OCI-LY1 (cell line): ENCODE data around the gene TSR3.

Experiments
- H2AFZ ChIP-seq: fragments of 200-600 bp; sonication (generic), shearing (Covaris generic); 2 replicates; pipeline ENCODE4 v1.6.0; 2014; ENCODE audit warnings: antibody characterized with exemption, mild to moderate bottlenecking, low read length
- H3F3A ChIP-seq: fragments of 200-600 bp; sonication (generic), shearing (Covaris generic); 2 replicates; pipeline ENCODE4 v1.6.0; 2014; ENCODE audit warnings: mild to moderate bottlenecking, antibody characterized with exemption, low read length, moderate library complexity; ENCODE audit not compliant: insufficient read depth
- H3K27ac ChIP-seq: fragments of 200-600 bp; sonication (generic); 2 replicates; pipeline ENCODE4 v1.5.1; 2014; ENCODE audit warnings: low read length, mixed run types, mild to moderate bottlenecking, low read depth; ENCODE audit not compliant: poor library complexity, severe bottlenecking
- H3K27me3 ChIP-seq: fragments of 200-600 bp; sonication (generic); 2 replicates; pipeline ENCODE4 v1.6.0; 2014; ENCODE audit warnings: antibody characterized with exemption, mild to moderate bottlenecking, low read length, moderate library complexity; ENCODE audit not compliant: insufficient read depth
- H3K36me3 ChIP-seq: fragments of 200-600 bp; sonication (generic); 2 replicates; pipeline ENCODE4 v1.6.1; 2014; ENCODE audit warnings: mild to moderate bottlenecking, antibody characterized with exemption, low read length, moderate library complexity, mixed read lengths; ENCODE audit not compliant: insufficient read depth
- H3K4me1 ChIP-seq: fragments of 200-600 bp; sonication (generic); 2 replicates; pipeline ENCODE4 v1.5.1; 2014; ENCODE audit warnings: mild to moderate bottlenecking, low read length, moderate library complexity; ENCODE audit not compliant: insufficient read depth, severe bottlenecking
- H3K4me2 ChIP-seq: fragments of 200-600 bp; sonication (generic), shearing (Covaris generic); 2 replicates; pipeline ENCODE4 v1.6.1; 2014; ENCODE audit warnings: low read length
- H3K4me3 ChIP-seq: fragments of 200-600 bp; sonication (generic); 2 replicates; pipeline ENCODE4 v1.5.1; 2014; ENCODE audit warnings: low read length, low read depth, mild to moderate bottlenecking, mixed read lengths; ENCODE audit not compliant: poor library complexity, severe bottlenecking
- H3K79me2 ChIP-seq: fragments of 200-600 bp; shearing (Covaris generic); 2 replicates; pipeline ENCODE4 v1.6.1; 2016; ENCODE audit warnings: mixed run types, low read length, mixed read lengths; ENCODE audit not compliant: insufficient read depth
- H3K9ac ChIP-seq: fragments of 200-600 bp; sonication (generic), shearing (Covaris generic); 2 replicates; pipeline ENCODE4 v1.6.1; 2014; ENCODE audit warnings: mild to moderate bottlenecking, low read length, mixed read lengths
- H3K9me2 ChIP-seq: fragments of 200-600 bp; sonication (generic), shearing (Covaris generic); 2 replicates; pipeline ENCODE4 v1.6.1; 2014; ENCODE audit warnings: low read depth, mild to moderate bottlenecking, low read length, mixed read lengths
- H3K9me3 ChIP-seq: fragments of 200-600 bp; shearing (Covaris generic); 2 replicates; pipeline ENCODE4 v1.6.1; 2014; ENCODE audit warnings: low read length, mixed read lengths
- H4K20me1 ChIP-seq: fragments of 200-600 bp; sonication (generic), shearing (Covaris generic); 2 replicates; pipeline ENCODE4 v1.6.0; 2016; ENCODE audit warnings: mild to moderate bottlenecking, low read length; ENCODE audit not compliant: insufficient read depth
- EZH2 ChIP-seq: fragments of 200-600 bp; sonication (generic), shearing (Covaris generic); IDR thresholded peaks from 2 replicates; pipeline ENCODE4 v1.8.0; 2017; ENCODE audit warnings: borderline replicate concordance, mixed run types, mild to moderate bottlenecking, antibody characterized with exemption, low read length, moderate library complexity, mixed read lengths
- TF ChIP-seq, protein P1 (sequence below): fragments of 200-600 bp; sonication (generic), shearing (Covaris generic); IDR thresholded peaks from 2 replicates; pipeline ENCODE4 v1.5.1; 2017; ENCODE audit warnings: mild to moderate bottlenecking, antibody characterized with exemption, low read length, moderate library complexity, mixed read lengths

Gene TSR3

DNA sequence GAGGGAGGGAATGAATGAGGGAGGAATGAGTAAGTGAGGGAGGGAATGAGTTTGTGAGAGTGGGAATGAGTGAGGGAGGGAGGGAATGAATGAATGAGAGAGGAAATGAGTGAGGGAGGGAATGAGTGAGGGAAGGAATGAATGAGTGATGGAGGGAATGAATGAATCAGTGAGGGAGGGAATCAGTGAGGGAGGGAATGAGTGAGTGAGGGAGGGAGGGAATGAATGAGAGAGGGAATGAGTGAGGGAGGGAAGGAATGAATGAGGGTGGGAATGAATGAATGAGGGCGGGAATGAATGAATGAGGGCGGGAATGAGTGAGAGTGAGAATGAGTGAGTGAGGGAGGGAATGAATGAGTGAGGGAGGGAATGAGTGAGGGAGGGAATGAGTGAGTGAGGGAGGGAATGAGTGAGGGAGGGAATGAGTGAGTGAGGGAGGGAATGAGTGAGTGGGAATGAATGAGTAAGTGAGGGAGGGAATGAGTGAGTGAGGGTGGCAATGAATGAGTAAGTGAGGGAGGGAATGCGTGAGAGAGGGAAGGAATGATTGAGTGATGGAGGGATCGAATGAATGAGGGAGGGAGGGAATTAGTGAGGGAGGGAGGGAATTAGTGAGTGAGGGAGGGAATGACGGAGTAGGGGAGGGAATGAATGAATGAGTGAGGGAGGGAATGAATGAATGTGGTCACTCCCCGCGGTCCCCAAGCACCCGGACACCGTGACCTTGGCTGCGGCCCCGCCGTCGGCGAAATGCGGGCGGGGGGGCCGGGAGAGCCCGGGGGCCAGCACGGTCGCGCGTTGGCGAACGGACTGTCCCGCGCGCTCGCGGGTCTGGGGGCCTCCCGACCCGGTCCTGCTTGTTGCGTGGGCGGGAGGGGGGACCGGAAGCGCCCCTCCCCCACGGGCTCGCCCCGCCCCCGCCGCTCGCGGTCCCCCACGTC lies 43.4 kb downstream of the TSR3 start:
- peaks cover 29% of the 10 kb centered on the region for H3K4me1 ChIP-seq
- no peaks in the 10 kb centered on the region for H3F3A ChIP-seq
- no peaks in the 10 kb centered on the region for H3K9me3 ChIP-seq
- peak overlapping the region; percentile 74 for H3K4me3 ChIP-seq
- no peaks in the 10 kb centered on the region for H4K20me1 ChIP-seq
- TF ChIP-seq, protein P1, sequence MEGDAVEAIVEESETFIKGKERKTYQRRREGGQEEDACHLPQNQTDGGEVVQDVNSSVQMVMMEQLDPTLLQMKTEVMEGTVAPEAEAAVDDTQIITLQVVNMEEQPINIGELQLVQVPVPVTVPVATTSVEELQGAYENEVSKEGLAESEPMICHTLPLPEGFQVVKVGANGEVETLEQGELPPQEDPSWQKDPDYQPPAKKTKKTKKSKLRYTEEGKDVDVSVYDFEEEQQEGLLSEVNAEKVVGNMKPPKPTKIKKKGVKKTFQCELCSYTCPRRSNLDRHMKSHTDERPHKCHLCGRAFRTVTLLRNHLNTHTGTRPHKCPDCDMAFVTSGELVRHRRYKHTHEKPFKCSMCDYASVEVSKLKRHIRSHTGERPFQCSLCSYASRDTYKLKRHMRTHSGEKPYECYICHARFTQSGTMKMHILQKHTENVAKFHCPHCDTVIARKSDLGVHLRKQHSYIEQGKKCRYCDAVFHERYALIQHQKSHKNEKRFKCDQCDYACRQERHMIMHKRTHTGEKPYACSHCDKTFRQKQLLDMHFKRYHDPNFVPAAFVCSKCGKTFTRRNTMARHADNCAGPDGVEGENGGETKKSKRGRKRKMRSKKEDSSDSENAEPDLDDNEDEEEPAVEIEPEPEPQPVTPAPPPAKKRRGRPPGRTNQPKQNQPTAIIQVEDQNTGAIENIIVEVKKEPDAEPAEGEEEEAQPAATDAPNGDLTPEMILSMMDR = no peak
- TF ChIP-seq EZH2 = no peak
- no peaks in the 10 kb centered on the region for H3K27me3 ChIP-seq
- no peaks in the 10 kb centered on the region for H3K9me2 ChIP-seq
- peak overlapping the region; percentile 100 for H3K9ac ChIP-seq
- peaks cover 34% of the 10 kb centered on the region for H3K79me2 ChIP-seq
- peaks cover 21% of the 10 kb centered on the region; the same call in 1 of the 2 replicates for H3K36me3 ChIP-seq
- H2AFZ ChIP-seq = no peak overlapping the region
- H3K4me2 ChIP-seq = peak overlapping the region; percentile 98
- peak overlapping the region; percentile 46 for H3K27ac ChIP-seq

DNA sequence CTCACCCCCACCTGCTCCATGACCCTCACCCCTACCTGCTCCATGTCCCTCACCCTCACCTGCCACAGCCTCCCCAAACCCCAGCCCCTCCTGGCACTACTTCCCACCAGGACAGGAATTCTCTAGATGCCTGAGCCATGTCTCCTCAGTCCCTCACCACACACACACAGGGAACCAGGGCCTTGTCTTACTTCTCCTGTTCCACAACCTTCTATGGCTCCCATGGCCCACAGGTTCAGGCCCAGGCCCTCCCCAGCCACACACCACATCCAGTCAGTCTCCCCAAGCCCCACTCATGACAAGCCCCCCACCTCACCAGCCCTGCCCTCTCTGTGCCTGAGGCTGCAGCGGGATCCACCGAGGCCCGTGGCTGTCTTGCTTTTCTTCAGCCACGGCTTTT lies 45.3 kb downstream of the TSR3 start:
- Histone ChIP-seq H4K20me1 (no peaks in the 10 kb centered on the region), H3K9me2 (no peaks in the 10 kb centered on the region), H3K4me1 (peaks cover 17% of the 10 kb centered on the region), H3K36me3 (peaks cover 4% of the 10 kb centered on the region; the same call in 1 of the 2 replicates), H3K9ac (no peak overlapping the region), H3K4me2 (no peak overlapping the region), H3K4me3 (no peak overlapping the region), H3F3A (no peaks in the 10 kb centered on the region), H2AFZ (no peak overlapping the region), H3K27me3 (no peaks in the 10 kb centered on the region), H3K79me2 (peaks cover 15% of the 10 kb centered on the region), H3K9me3 (no peaks in the 10 kb centered on the region), H3K27ac (no peak overlapping the region)
- no peak for TF ChIP-seq EZH2
- TF ChIP-seq, protein P1 = no peak

DNA sequence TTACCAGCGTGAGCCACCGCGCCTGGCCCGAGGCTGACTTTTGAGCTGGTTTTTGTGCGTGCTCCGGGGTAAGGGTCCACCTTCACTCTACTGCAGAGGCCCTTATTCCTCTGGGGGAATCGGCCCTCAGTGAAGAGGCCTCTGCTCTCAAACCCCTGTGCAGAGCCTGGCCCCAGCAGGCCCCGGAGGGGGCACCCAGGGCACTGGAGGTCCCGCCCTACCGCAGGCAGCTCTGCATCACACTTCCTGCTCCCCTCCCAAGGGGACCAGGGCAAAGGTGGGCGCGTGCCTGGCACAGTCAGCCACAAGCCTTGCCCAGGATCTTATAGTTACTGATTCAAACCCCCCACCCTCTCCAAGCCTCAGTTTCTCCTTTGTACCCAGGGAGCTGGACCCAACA lies 45.9 kb downstream of the TSR3 start:
- H3K9ac ChIP-seq = no peak overlapping the region
- no peak overlapping the region for H3K4me2 ChIP-seq
- TF ChIP-seq, protein P1 = no peak
- TF ChIP-seq EZH2 = no peak
- peaks cover 10% of the 10 kb centered on the region for H3K79me2 ChIP-seq
- H4K20me1 ChIP-seq = no peaks in the 10 kb centered on the region
- no peaks in the 10 kb centered on the region for H3K9me2 ChIP-seq
- no peaks in the 10 kb centered on the region for H3K9me3 ChIP-seq
- no peaks in the 10 kb centered on the region for H3K27me3 ChIP-seq
- H3F3A ChIP-seq = no peaks in the 10 kb centered on the region
- H2AFZ ChIP-seq = no peak overlapping the region
- peaks cover 12% of the 10 kb centered on the region for H3K4me1 ChIP-seq
- no peak overlapping the region for H3K4me3 ChIP-seq
- no peaks in the 10 kb centered on the region for H3K36me3 ChIP-seq
- H3K27ac ChIP-seq = no peak overlapping the region
